ENCODE results near the gene MAGEA11.

DNA sequence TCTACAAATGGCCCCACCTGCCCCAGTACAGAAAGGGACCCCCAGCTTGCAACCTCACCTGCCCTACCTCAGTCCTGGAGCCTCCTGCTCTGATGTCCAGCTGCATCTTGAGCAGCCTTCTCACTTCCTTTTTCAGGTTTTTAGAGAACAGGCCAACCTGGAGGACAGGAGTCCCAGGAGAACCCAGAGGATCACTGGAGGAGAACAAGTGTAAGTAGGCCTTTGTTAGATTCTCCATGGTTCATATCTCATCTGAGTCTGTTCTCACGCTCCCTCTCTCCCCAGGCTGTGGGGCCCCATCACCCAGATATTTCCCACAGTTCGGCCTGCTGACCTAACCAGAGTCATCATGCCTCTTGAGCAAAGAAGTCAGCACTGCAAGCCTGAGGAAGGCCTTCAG lies 3.6 kb downstream of the MAGEA11 start:
- no peak for TF ChIP-seq ZNF561 (tag by site-specific recombination; IDR thresholded peaks at IDR 0.05; ENCODE audit: borderline replicate concordance)
- TF ChIP-seq, protein P1, sequence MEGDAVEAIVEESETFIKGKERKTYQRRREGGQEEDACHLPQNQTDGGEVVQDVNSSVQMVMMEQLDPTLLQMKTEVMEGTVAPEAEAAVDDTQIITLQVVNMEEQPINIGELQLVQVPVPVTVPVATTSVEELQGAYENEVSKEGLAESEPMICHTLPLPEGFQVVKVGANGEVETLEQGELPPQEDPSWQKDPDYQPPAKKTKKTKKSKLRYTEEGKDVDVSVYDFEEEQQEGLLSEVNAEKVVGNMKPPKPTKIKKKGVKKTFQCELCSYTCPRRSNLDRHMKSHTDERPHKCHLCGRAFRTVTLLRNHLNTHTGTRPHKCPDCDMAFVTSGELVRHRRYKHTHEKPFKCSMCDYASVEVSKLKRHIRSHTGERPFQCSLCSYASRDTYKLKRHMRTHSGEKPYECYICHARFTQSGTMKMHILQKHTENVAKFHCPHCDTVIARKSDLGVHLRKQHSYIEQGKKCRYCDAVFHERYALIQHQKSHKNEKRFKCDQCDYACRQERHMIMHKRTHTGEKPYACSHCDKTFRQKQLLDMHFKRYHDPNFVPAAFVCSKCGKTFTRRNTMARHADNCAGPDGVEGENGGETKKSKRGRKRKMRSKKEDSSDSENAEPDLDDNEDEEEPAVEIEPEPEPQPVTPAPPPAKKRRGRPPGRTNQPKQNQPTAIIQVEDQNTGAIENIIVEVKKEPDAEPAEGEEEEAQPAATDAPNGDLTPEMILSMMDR (tag by site-specific recombination; IDR thresholded peaks at IDR 0.05) = no peak
- TF ChIP-seq SP2 (tag by site-specific recombination; IDR thresholded peaks at IDR 0.05) = no peak
- TF ChIP-seq ZNF23 (tag by site-specific recombination; IDR thresholded peaks at IDR 0.05; ENCODE audit: borderline replicate concordance) = no peak
- TF ChIP-seq ZNF274 (IDR thresholded peaks at IDR 0.05; ENCODE audit: low read length) = no peak
- TF ChIP-seq ZNF274 (tag by site-specific recombination; IDR thresholded peaks at IDR 0.05; ENCODE audit: borderline replicate concordance) = no peak
- TF ChIP-seq, protein P2, sequence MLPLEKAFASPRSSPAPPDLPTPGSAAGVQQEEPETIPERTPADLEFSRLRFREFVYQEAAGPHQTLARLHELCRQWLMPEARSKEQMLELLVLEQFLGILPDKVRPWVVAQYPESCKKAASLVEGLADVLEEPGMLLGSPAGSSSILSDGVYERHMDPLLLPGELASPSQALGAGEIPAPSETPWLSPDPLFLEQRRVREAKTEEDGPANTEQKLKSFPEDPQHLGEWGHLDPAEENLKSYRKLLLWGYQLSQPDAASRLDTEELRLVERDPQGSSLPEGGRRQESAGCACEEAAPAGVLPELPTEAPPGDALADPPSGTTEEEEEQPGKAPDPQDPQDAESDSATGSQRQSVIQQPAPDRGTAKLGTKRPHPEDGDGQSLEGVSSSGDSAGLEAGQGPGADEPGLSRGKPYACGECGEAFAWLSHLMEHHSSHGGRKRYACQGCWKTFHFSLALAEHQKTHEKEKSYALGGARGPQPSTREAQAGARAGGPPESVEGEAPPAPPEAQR (tag by site-specific recombination; IDR thresholded peaks at IDR 0.05) = no peak
- TF ChIP-seq ZNF184 (tag by site-specific recombination; IDR thresholded peaks at IDR 0.05) = no peak
- TF ChIP-seq, protein P3, sequence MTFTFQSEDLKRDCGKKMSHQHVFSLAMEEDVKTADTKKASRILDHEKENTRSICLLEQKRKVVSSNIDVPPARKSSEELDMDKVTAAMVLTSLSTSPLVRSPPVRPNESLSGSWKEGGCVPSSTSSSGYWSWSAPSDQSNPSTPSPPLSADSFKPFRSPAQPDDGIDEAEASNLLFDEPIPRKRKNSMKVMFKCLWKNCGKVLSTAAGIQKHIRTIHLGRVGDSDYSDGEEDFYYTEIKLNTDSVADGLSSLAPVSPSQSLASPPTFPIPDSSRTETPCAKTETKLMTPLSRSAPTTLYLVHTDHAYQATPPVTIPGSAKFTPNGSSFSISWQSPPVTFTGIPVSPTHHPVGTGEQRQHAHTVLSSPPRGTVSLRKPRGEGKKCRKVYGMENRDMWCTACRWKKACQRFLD (tag by site-specific recombination; IDR thresholded peaks at IDR 0.05) = no peak
- no peak for TF ChIP-seq YY1 (tag by site-specific recombination; IDR thresholded peaks at IDR 0.05)
- TF ChIP-seq, protein P4, sequence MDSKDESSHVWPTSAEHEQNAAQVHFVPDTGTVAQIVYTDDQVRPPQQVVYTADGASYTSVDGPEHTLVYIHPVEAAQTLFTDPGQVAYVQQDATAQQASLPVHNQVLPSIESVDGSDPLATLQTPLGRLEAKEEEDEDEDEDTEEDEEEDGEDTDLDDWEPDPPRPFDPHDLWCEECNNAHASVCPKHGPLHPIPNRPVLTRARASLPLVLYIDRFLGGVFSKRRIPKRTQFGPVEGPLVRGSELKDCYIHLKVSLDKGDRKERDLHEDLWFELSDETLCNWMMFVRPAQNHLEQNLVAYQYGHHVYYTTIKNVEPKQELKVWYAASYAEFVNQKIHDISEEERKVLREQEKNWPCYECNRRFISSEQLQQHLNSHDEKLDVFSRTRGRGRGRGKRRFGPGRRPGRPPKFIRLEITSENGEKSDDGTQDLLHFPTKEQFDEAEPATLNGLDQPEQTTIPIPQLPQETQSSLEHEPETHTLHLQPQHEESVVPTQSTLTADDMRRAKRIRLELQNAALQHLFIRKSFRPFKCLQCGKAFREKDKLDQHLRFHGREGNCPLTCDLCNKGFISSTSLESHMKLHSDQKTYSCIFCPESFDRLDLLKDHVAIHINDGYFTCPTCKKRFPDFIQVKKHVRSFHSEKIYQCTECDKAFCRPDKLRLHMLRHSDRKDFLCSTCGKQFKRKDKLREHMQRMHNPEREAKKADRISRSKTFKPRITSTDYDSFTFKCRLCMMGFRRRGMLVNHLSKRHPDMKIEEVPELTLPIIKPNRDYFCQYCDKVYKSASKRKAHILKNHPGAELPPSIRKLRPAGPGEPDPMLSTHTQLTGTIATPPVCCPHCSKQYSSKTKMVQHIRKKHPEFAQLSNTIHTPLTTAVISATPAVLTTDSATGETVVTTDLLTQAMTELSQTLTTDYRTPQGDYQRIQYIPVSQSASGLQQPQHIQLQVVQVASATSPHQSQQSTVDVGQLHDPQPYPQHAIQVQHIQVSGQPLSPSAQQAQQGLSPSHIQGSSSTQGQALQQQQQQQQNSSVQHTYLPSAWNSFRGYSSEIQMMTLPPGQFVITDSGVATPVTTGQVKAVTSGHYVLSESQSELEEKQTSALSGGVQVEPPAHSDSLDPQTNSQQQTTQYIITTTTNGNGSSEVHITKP (tag by site-specific recombination; IDR thresholded peaks at IDR 0.05) = no peak
